ENCODE results near the gene CHD6. TPM values are rescaled to one million over a fixed set of nuclear protein-coding genes. Genes with fewer than 3 reads are reported as not detected.

Gene CHD6
- polyA plus RNA-seq, 10 donors: 15.4 to 27.1 (median 21.8) TPM

- DNase-seq: no peak
These were observed 8.9 kb upstream of the CHD6 start for GRCh38 chr20:41627001-41627495.

DNA sequence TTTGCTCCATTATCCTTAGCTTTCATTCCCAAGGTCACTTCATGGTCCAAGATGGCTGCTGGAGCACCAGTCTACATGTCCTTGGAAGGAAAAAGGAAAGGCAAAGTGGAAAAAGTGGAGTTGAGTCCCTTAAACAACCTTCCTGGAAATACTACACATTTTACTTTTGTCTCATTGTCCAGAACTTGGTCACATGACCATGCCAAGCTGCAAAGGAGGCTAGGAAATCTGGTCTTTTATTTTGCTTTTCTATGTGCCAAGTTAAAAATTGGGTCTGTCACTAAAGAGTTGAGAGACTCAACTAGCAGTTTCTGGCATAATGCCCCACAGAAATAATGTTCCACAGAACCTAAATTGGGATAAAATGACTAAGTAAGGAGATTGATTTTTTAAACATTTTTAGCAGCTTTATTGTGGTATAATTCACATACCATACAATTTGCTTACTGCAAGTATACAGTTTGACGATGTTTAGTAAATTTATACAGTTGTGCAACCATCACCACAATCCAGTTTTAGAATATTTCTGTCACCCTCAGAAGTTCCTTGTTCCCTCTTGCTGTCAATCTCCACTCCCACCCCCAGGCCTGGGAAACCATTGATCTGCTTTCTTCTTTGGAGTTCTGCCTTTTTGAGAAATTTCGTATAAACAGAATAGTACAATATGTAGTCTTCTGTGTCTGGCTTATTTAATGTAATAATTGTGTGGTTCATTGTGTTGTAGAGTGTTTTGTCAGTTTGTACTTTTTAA lies 5.6 kb upstream of the CHD6 start:
- no peak for DNase-seq

GRCh38 chr20:41622584-41622983 lies 4.4 kb upstream of the CHD6 start:
- no peak for DNase-seq

GRCh38 chr20:41621971-41622370 lies 3.8 kb upstream of the CHD6 start:
- no peak for DNase-seq

DNA sequence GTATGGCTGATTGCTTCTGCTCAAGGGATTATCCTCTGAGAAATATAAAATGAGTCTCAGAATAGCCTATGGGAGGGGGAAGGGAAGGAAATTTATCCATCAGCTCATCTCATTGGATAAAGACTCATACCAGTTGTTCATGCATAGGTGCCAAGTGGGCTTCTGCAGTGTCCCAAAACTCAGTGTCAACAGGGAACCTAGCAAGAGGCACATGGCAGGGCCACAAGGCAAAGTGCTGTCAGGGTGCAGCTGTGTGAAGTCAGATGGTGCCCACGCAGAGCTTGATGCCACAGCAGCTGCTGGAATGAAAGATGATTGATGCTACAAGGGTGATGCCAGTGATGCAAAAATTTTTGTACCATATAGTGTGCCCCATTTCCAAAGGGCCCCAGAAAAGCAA lies 3.2 kb upstream of the CHD6 start:
- DNase-seq: no peak

DNA sequence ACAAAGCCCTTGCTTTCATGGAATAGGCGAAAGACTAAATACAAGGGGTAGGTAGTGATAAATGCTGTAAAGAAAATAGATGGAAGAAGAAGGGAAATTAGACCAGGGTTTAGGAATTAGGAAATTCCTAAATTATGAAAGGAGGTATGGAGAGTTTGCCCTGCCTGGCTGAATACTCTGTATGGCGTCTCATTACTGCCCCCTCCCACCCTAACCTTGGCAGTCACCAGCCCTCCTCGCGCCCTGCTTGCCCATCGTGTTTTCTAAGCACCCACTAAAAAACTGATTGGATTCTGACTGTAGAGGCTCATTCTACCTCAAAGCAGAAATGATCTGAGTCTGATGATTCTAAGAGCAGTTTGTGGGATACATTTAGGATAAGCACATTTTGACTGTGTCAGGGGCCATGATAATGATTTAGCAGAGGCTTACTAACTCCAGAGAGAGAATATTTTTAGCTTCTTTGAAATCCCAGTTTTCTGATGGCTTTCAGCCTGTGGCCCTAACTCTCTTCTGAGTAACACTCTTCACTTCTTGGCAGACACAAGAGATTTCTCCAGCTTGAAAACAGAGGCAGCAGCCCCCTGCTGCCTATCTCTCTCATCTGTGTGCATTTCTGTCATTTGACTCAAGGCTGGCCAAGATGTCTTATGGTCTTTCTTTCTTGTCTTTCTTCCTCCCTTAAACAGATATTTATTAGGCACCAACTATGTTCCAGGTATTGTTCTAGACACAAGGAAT lies 1.4 kb upstream of the CHD6 start:
- peak in 1 of 3 donors; percentile 17 for DNase-seq

GRCh38 chr20:41618807-41619311 lies 682 bp upstream of the CHD6 start:
- peak in 1 of 3 donors; percentile 67 for DNase-seq

DNA sequence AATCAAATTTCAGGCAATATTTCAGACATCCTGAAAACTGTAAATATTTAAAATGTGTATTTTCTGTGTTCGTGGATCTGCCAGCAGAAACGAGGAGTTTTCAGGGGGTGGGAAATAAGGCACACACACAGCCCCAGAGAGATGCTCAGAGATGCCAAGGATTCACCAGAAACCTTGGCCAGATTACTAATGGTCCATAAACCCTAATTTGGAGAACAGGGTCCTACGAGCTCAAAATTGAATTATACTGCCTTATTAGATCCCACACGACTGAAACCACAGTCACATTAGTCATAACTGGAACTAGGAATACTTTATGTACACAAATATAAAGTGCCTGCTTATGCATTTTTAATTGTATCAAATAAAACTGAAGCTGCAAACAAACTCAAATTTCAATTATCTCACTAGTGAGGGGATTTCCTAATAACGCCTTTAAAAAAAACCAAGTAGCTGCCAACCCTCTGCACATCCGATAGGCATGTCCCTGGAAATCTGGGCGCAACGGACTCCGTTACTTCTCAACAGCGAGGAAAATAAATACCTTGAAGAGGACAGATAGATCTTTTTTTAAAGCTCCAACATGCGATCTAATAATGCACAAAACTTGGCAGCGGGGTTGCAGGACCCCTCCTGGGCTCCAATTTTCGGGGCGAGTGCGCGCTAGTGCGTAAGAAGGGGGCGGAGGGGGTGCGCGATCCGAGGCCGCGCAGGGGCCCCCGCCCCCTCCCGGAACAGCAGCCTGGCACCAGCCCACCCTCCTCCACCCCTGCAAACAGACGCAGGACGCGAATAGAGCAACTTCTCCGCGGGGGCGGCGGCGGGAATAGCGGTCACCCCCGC lies 897 bp downstream of the CHD6 start:
- DNase-seq: peak in 2 of 3 donors; percentile 38 to 71

GRCh38 chr20:41616228-41616627 lies 1.9 kb downstream of the CHD6 start:
- DNase-seq: no peak

GRCh38 chr20:41615676-41616075 lies 2.5 kb downstream of the CHD6 start:
- no peak for DNase-seq

- DNase-seq: no peak
These were observed 3.1 kb downstream of the CHD6 start for GRCh38 chr20:41615110-41615509.

- DNase-seq: no peak
These were observed 4.9 kb downstream of the CHD6 start for GRCh38 chr20:41613321-41613720.

GRCh38 chr20:41609474-41609873 lies 8.7 kb downstream of the CHD6 start:
- DNase-seq: no peak

DNA sequence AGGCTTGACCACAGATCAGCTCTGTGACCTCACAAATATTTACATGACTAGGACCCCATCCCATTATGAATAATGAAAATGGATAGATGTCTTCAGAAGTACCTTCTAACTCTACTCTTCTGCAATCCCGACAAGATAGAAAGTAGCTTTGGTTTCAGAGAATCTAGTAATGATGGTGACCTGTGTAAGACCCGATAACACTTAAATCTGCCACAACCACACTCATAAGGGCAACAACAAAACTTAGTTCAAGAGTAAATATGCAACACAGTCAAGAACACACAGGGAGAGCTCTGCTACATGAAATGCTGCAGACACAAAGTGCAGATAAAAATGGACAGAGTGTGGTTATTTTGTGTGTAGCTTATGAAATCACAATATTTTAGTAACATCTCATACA lies 9.6 kb downstream of the CHD6 start:
- no peak for DNase-seq

- DNase-seq: no peak
These were observed 10.4 kb downstream of the CHD6 start for GRCh38 chr20:41607791-41608190.

- DNase-seq: no peak
These were observed 14.2 kb downstream of the CHD6 start for GRCh38 chr20:41604002-41604401.

GRCh38 chr20:41601742-41602141 lies 16.4 kb downstream of the CHD6 start:
- no peak for DNase-seq

DNA sequence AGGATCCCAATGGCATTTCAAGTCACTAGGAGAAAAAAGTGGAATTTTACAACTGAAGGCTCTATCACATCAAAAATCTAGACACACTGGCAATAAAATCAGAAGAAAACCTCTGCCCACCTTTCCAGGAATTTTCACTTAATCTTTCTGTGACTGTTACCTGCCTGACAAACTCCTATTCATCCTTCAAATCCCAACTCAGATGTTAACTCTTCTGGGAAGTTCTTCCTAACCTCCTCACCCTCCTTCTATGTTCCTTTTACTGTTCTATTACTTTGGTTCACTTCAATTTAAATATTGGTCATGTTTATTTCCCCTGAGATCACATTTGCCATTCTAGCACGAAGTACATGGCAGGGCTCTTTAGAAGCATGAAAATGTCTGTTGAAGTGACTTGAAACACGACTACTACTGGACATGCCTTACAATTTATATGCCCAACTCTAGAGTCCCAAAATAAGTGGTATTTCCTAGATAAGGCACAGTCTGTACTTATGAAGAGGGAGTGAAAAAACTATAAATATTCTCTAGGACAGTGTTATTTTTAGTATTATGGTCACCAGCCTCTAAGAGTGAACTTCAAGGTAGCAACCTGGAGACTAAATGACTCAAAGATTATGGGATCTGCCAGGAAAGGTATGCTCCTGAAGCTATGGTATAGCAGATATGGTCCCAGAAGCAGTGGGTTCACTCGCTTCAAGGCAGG lies 17.1 kb downstream of the CHD6 start:
- DNase-seq: no peak

DNA sequence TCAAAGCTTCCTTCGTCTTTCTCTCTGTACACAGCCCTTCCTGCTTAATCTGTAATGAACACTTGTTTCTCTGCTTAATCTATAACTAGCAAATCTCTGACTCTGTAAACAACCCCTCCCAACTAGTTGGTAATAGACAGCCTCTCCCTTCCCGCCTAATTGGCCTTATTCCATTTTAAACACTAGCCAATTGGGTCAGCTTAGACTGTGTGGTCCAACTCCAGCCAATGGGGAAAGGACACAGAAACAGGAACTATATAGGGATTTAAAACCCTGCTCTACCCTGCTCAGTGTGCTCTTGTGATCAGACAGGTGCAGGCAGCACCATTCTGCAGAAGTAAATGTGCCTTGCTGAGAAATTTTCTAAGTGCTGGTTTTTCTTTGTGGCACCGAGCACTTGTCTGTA lies 18.5 kb downstream of the CHD6 start:
- DNase-seq: no peak

DNA sequence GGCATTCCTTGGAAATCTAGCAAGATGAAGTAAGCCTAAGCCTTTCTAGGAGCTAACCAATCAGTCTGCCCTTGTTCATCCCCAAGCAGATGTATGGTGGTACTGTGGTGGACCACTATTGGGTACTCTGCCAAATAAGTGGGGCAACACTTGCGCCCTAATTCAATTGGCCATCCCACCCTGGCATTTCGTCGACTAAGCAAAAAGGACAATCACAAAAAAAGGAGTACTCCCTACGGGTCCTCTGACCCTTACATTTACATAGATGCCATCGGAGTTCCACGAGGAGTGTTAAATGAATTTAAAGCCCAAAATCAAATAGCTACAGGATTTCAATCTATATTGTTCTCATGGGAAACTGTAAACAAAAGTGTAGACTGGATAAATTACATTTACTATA lies 19.5 kb downstream of the CHD6 start:
- DNase-seq: no peak
